Measurements from ENCODE around the gene FAF2.

GRCh38 chr5:176519810-176520720 lies 71.9 kb downstream of the FAF2 start:
- TF ChIP-seq CTCF (IDR thresholded peaks at IDR 0.05; ENCODE audit: extremely low read depth in 1 of 2, insufficient read depth in 1 of 2, low read depth in 1 of 2, low read length in 2 of 2) (no peak), POLR2AphosphoS5 (IDR thresholded peaks at IDR 0.05; ENCODE audit: insufficient read depth, low read depth, low read length) (no peak), POLR2A (IDR thresholded peaks at IDR 0.05; ENCODE audit: low read depth, low read length) (no peak), EZH2 (IDR thresholded peaks at IDR 0.05; ENCODE audit: borderline replicate concordance, low read depth, low read length, severe bottlenecking) (no peak)

All from endothelial cell of umbilical vein (primary cell).